HG03064 (cell line): ENCODE results near the gene HPD.

Source experiments
- ATAC-seq: cut with Tn5 transposase; IDR thresholded peaks from one replicate; pipeline ENCODE4 v1.9.1; 2021; ENCODE audit warnings: low read depth; ENCODE audit not compliant: unreplicated experiment

Gene HPD

DNA sequence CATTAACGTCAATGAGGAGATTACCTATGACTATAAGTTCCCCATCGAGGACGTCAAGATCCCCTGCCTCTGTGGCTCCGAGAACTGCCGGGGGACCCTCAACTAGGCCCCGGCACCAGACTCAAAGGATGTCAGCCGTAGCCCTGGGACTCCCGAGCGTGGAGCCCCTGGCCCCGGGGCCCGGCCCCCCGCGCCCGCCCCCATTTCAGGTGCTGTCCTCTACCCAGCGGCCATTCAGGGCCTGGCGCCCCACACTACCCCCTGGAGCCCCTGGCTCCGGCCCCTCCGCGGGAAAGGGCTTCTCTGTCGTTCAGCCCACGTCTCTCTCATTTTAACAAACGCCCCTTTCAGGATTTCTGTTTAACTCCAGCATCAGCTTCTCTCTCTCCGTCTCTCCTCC is 28.5 kb downstream of the HPD start:
- no peak for ATAC-seq

DNA sequence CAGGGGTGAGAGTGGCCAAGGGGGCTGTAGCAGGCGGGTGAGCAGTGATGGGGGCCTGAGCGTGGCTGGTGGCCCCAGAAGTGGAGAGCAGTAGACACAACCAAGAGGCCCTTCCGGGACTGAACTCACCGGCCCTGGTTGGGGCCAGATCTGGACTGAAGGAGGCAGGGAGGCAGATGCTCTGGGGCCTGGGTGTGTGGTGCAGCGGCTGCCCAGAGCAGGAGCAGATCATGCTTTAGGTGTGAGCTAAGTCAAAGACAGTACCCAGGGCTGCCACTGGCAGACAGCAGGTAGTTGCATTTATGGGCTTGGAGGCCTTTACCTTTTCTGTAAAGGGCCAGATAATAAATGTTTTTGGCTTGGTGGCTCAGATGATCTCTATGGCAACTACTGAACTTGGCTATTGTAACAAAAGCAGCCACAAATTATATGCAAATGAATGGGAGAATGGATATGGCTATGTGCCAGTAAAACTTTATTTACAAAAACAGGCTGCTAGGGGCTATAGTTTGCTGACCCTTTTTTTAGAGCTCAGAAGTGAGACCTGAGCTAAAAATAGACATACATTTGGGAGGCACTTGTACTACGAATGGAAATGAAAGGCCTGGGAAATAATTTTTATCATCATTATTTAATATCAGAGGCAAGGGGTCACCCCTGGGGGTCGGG is 29.3 kb downstream of the HPD start:
- ATAC-seq, result no peak

DNA sequence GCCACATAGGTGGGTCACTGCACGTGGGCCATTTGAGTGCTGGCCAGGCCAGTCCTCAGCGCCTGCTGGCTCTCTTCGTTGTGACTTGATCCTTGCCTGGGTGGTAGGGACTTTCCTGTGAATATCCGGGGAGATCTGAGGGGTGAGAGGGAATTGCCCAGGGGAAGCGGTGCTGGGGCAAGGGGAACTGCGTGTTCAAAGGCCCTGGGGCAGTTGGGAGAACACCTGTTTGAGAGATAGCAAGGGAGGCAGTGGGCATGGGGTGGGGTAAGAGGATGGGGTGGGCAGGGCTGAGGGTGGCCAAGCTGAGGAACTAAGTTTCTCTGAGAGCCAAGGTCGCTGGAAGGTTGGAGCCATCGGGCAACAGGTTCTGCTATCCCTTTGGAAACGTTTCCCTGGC is 29.8 kb downstream of the HPD start:
- no peak for ATAC-seq

DNA sequence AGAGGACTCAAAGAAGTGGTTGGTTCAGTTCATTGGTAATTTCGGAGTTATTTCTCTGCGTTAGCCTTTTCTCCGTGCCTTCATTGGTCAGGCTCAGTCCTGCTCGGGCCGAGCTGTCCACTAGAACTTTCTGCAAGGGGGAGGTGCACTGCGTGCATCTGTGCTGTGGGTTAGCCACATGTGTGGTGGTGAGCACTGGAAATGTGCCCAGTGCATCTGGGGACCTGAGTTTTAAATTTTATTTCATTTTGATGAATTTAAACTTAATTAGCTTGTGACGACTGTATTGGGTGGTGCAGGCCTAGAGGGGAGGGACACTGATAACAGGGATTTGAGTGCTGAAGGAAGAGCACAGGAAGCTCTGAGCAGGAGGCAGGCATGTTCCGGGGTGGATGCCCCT is 30.4 kb downstream of the HPD start:
- ATAC-seq, result no peak

DNA sequence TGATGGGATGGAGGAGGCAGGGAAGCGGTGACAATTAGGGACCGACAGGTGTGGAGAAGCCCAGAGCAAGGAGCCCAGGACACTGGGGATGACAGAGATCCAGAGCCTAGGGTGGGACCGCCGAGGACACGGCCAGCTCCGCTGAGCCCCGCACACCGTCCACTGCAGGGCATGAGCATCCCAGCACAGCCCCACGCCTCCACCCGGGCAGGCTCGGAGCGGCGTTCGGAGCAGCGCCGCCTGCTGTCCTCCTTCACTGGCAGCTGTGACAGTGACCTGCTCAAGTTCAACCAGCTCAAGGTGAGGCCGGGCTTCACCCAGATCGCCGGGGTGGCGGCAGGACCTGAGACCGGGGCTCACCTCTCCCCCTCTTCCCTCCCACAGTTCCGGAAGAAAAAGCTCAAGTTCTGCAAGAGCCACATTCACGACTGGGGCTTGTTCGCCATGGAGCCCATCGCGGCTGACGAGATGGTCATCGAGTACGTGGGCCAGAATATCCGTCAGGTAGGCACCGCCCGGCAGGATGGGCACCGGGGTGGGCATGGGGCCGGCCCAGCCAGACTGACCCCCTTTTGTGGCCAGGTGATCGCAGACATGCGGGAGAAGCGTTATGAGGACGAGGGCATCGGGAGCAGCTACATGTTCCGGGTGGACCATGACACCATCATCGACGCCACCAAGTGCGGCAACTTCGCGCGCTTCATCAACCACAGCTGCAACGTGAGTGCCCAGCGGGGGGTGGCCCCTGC is 31.1 kb downstream of the HPD start:
- ATAC-seq, result no peak

DNA sequence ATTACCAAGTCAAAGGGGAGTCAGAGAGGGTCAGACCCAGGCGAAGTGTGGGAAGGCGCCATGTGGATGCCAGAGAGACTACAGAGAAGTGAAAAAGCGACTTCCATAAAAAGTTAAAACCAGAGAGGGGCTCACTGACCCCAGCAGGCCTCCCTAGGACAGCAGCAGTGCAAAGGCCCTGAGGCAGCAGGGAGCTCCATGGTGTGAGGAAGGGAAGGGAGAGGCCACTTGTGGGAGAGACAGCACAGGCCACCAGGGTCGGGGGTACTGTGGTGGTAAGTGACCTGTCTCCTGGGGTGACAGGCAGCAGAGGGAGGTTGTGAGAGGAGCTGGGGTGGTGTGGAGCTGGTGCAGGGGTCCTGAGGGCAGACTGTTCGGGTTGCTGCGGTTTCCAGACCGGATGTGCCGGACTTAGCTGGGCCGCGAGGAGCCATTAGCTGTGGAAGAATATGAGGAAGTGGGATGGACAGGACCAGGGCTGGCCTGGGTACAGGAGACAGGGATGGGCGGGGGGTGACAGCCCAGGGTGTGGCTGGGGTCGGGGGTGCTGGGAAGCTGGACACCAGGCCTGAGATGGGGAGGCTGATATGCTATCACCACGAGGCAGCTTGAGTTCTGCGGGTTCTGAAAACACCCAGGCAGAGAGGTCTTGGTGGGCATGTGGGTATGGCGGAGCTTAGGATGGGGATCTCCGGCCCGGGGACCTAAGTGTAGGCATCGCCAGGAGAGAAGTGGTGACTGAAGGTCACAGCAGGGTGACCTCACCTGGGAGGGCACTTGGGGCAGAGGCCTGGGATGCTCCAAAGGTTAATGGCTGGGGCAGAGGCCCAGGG is 32.1 kb downstream of the HPD start:
- no peak for ATAC-seq

DNA sequence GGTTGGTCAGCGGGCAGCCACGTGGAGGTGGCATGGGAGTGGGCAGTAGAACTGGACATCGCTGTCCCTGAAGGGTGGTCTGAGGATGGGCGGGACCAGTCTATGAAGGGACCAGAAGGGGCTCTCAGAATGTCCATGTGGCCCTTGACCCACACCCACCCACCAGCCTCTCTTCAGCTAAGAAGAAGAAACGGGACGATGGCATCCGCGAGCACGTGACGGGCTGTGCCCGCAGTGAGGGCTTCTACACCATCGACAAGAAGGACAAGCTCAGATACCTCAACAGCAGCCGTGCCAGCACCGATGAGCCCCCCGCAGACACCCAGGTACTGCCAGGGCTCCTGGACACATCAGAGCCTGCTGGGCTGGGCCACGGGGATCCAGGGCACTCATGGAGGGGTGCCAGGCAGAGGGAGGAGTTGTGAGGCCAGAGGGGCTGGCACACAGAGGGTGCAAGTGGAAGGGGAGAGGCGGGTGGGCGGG is 33.6 kb downstream of the HPD start:
- ATAC-seq, result no peak

DNA sequence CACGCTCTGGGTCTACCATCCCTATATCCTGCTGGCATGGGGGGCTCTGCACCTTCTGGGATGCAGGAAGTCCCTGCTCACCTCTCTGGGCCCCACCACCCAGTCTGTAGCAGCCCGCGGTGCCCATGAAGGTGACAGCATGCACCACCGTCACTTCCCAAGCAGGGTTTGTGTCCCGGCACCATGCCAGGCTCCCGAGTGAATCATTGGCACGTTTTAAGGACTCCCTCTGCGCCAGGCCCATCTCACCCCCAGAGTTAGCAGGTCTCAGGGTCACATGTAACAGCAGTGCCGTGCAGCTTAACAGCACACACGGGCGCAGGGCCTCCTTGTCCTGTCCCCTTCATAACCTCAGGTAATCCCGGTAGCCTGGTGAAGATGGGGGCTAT is 34.9 kb downstream of the HPD start:
- ATAC-seq, result no peak

DNA sequence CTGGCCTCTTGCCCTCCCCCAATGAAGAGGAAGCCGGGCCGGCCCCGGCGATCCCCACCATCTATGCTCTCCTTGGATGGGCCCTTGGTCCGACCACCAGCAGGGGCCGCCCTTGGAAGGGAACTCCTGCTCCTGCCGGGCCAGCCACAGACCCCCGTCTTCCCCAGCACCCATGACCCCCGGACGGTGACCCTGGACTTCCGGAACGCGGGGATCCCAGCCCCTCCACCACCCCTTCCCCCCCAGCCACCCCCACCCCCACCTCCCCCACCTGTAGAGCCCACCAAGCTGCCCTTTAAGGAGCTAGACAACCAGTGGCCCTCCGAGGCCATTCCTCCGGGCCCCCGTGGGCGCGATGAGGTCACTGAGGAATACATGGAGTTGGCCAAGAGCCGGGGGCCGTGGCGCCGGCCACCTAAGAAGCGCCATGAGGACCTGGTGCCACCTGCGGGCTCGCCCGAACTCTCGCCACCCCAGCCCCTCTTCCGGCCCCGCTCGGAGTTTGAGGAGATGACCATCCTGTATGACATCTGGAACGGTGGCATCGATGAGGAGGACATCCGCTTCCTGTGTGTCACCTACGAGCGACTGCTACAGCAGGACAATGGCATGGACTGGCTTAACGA is 35.4 kb downstream of the HPD start:
- no peak for ATAC-seq

DNA sequence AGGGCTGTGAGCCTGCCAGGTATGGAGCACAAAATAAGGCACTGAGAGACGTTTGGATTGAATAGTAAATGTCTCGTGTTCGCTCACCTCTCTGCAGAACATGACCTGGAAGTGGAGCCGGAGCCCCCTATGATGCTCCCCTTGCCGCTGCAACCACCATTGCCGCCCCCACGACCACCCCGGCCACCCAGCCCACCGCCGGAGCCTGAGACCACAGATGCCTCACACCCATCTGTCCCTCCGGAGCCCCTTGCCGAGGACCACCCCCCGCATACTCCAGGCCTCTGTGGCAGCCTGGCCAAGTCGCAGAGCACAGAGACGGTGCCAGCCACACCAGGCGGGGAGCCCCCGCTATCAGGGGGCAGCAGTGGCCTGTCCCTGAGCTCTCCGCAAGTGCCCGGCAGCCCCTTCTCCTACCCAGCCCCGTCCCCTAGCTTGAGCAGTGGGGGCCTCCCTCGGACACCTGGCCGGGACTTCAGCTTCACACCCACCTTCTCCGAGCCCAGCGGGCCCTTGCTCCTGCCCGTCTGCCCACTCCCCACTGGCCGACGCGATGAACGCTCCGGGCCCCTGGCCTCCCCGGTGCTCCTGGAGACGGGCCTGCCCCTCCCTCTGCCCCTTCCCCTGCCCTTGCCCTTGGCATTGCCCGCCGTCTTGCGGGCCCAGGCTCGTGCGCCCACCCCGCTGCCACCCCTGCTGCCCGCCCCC is 36.1 kb downstream of the HPD start:
- no peak for ATAC-seq

DNA sequence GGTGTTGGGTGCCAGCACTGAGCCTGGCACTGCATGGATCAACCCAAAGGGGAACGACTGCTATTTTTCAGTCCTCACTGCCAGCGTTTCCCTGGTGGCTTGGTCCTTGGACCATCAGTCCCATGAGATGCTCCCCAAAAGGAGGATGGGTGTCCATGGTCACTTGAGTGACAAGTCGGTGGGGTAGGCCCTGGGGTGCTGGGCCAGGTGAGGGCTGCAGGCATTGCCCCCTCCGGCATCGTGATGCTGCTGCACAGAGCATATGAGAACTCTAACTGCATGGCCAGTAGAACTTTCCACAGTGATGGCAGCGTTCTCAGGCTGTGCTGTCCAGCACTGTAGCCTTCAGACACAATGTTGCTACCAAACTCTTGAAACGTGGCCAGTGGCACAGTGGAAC is 38.6 kb downstream of the HPD start:
- ATAC-seq, result no peak

DNA sequence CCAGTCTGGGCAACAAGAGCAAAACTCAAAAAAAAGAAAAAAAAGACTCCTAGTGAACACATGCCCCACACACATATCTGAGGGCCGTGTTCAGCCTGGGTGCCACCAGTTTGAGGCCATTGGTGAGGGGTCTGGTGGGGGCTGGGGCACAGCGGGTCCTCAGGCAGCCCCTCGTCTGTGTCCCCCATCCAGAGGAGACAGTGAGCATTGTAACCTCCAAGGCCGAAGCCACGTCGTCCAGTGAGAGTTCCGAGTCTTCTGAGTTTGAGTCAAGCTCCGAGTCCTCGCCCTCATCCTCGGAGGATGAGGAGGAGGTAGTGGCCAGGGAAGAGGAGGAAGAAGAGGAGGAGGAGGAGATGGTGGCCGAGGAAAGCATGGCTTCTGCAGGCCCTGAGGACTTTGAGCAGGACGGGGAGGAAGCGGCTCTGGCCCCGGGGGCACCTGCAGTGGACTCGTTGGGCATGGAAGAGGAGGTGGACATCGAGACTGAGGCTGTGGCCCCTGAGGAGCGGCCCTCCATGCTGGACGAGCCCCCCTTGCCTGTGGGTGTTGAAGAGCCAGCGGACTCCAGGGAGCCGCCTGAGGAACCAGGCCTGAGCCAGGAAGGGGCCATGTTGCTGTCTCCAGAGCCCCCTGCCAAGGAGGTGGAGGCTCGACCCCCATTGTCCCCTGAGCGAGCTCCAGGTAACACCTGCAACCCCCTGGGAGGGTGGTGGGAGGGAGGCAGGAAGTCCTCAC is 39.3 kb downstream of the HPD start:
- no peak for ATAC-seq

DNA sequence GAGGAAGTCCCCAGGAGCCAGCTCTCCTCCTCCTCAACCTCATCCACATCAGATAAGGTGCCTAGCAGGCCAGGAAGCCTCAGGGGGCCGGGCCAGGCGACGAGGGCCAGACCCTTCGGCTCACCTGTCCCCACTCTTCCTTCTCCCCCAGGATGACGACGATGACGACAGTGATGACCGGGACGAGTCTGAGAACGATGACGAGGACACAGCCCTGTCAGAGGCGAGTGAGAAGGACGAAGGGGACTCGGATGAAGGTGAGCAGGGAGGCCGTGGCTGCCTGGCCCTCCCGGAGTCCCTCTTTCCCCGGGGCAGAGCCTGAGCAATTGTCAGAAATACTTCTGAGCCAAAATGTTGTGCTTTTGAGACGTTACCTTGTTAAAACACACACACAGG is 41.0 kb downstream of the HPD start:
- no peak for ATAC-seq

DNA sequence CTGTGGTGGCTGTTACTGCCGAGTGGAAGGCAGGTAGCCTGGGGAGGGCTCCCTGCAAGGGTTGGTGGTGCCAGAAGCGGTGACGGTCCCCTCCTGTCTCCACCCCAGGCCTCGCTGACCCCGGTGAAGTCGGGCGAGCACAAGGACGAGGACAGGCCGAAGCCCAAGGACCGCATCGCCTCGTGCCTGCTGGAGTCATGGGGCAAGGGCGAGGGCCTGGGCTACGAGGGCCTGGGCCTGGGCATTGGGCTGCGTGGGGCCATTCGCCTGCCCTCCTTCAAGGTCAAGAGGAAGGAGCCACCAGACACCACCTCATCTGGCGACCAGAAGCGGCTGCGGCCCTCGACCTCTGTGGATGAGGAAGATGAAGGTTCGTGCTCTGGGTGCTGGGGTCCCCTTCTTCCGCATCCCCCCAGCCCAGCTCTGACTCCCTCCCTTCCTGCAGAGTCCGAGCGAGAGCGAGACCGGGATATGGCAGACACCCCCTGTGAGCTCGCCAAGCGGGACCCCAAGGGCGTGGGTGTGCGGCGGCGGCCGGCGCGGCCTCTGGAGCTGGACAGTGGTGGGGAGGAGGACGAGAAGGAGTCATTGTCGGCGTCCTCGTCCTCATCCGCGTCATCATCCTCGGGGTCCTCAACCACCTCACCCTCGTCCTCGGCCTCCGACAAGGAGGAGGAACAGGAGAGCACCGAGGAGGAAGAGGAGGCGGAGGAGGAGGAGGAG is 41.6 kb downstream of the HPD start:
- ATAC-seq, result no peak

DNA sequence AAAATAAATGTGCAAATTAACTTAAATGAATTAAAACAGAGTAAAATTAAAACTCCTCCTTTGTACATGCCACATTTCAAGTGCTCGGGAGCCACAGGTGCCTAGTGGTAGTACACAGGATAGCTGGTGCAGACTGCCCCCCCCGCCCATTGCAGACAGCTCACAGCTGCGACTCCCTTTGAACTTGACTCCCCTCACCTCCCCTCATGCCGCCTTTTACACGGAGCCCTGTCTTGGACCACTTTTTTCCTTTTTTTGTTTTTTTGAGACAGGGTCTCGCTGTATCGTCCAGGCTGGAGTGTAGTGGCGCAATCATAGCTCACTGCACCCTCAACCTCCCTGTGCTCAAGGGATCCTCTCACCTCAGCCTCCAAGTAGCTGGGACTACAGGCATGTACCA is 43.4 kb downstream of the HPD start:
- ATAC-seq, result no peak

DNA sequence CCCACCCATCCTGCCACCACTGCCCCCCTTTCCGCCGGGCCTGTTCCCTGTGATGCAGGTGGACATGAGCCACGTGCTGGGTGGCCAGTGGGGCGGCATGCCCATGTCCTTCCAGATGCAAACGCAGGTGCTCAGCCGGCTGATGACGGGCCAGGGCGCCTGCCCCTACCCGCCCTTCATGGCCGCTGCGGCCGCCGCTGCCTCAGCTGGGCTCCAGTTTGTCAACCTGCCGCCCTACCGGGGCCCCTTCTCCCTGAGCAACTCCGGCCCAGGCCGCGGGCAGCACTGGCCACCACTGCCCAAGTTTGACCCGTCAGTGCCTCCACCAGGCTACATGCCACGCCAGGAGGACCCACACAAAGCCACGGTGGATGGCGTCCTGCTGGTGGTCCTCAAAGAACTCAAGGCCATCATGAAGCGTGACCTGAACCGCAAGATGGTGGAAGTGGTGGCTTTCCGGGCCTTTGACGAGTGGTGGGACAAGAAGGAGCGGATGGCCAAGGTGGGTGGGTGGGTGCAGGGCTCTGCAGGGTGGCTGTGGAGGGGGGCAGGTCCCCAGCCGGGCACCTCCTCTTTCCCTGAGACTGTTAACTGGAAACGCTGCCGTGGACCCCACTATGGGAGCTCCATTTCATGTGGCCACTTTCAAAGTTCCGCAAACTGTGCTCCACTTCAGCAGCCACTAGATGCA is 44.1 kb downstream of the HPD start:
- no peak for ATAC-seq

DNA sequence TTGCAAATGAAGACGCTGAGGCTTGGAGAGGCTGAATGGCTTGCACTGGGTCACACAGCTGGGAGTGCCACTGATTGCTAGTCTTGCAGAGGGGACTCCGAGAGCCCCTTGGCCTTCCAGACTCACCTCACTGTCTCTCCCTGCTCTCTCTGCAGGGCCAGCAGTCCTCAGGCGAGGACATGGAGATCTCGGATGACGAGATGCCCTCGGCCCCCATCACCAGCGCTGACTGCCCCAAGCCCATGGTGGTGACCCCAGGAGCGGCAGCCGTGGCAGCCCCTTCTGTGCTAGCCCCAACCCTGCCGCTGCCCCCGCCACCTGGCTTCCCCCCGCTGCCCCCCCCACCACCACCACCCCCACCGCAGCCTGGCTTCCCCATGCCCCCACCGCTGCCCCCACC is 44.7 kb downstream of the HPD start:
- no peak for ATAC-seq
